ENCODE measurements around the gene UROS. TPM values are rescaled to one million over a fixed set of nuclear protein-coding genes. Genes with fewer than 3 reads are reported as not detected.

UROS gene
- total and polyA plus RNA-seq, 10 of the 15 experiments (the other 5 are each of a cell fraction or from before 2014, with no cell fraction given) = 4.3 to 112 (median 64.5) TPM

DNA sequence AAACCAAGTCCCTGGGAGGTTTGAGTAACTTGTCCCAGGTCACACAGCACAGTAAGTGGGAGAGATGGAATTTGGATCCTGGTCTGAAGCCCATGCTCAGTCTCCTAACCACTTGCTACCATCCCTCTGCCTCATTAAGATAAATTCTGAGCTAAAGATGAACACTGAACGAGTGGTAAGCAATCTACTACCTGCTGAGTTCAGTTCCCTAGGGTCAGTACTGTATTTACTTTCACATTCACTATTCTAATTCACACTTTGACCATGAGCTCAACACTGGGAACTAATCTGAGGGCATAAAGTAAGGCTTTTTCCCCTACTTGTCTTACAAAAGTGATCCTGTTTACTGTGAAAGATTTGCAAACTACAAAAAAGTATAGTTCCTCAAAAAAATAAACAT is 2.4 kb downstream of the UROS start:
- DNase-seq (ENCODE audit: low read depth, low spot score) (peak; percentile 23), ATAC-seq (peak; percentile 73), FAIRE-seq (no peak)
- in situ Hi-C loops (cut with MboI) (no loop called here), intact Hi-C loops (cut with micrococcal nuclease; ENCODE audit: unreplicated experiment) (loop anchor here (5.0 kb wide), 1 partner anchor 38 kb away; no protein-coding TSS in a partner anchor)
- RAD21 ChIA-PET (ENCODE audit: unreplicated experiment) = interaction anchor here (0.9 to 1.4 kb wide), 3 partner anchors 27 to 101 kb away, joined by 4 to 10 read pairs (median 5); partner anchors contain the start of gene EDRF1
- Histone ChIP-seq H2AFZ (ENCODE audit: control insufficient read depth, low read depth, low read length) (peak overlapping the region; percentile 9), H4K20me1 (ENCODE audit: control insufficient read depth, insufficient read depth) (no peaks in the 10 kb centered on the region), H3K4me1 (ENCODE audit: control insufficient read depth, insufficient read depth, low read length) (peaks cover 9% of the 10 kb centered on the region; the same call in 1 of the 2 replicates), H3K36me3 (ENCODE audit: control insufficient read depth in 2 of 2, insufficient read depth in 2 of 2, low read length in 1 of 2) (no peaks in the 10 kb centered on the region), H3K9me3 (replicated peaks; ENCODE audit: control insufficient read depth, insufficient read depth, low read length) (no peaks in the 10 kb centered on the region), H3K9ac (ENCODE audit: control insufficient read depth, insufficient read depth, low read length) (peak overlapping the region; percentile 10; the same call in 1 of the 2 replicates), H3K4me2 (ENCODE audit: control insufficient read depth, insufficient read depth) (peak overlapping the region; percentile 86), H3K27ac (ENCODE audit: control insufficient read depth, insufficient read depth) (peak overlapping the region; percentile 50), H3K4me3 (peak overlapping the region; percentile 28; the same call in 1 of the 2 replicates), H3K79me2 (ENCODE audit: control insufficient read depth, insufficient read depth, low read length) (peaks cover 49% of the 10 kb centered on the region), H3K27me3 (replicated peaks in 1 of 2; ENCODE audit: control insufficient read depth in 2 of 2, insufficient read depth in 2 of 2, low read length in 1 of 2) (no peaks in the 10 kb centered on the region)
- no TSS peak for BruUV-seq (replicated peaks)
- CTCF ChIA-PET = interaction anchor here (1.0 to 1.4 kb wide), 2 partner anchors 11 to 15 kb away, joined by 3 to 4 read pairs; no protein-coding TSS in a partner anchor
- POLR2A ChIA-PET = no interaction called here
- SMC1A ChIA-PET (ENCODE audit: uncharacterized antibody, unreplicated experiment) = interaction anchor here (0.9 to 2.2 kb wide), 6 partner anchors 10 to 62 kb away, joined by 3 to 15 read pairs (median 4); no protein-coding TSS in a partner anchor
- 0% methylated on average over 1 of the region's 1 CpG for WGBS (ENCODE audit: insufficient coverage, insufficient replicate concordance, low lambda C conversion rate, missing lambda C conversion rate)
- TF ChIP-seq MTA3 (IDR thresholded peaks at IDR 0.05; ENCODE audit: borderline replicate concordance, low read length) (no peak), PBX3 (IDR thresholded peaks at IDR 0.05; ENCODE audit: insufficient replicate concordance, low read depth, low read length) (no peak), CREB1 (IDR thresholded peaks at IDR 0.05; ENCODE audit: low read depth) (no peak), IRF3 (IDR thresholded peaks at IDR 0.05) (no peak), MEF2B (IDR thresholded peaks at IDR 0.05; ENCODE audit: partially characterized antibody, poor library complexity, severe bottlenecking) (peak; percentile 66), ZNF24 (IDR thresholded peaks at IDR 0.05) (no peak), ZBTB11 (CRISPR knock-in tag; IDR thresholded peaks at IDR 0.05) (no peak), SUPT20H (IDR thresholded peaks at IDR 0.05; ENCODE audit: borderline replicate concordance, control insufficient read depth, low read depth, low read length) (no peak), TCF7 (IDR thresholded peaks at IDR 0.05; ENCODE audit: borderline replicate concordance) (no peak), SMARCA5 (IDR thresholded peaks at IDR 0.05) (no peak), ZZZ3 (IDR thresholded peaks at IDR 0.05; ENCODE audit: control insufficient read depth, insufficient read length, low read depth) (no peak), PRDM15 (CRISPR knock-in tag; IDR thresholded peaks at IDR 0.05) (no peak)
- TF ChIP-seq, protein P1, sequence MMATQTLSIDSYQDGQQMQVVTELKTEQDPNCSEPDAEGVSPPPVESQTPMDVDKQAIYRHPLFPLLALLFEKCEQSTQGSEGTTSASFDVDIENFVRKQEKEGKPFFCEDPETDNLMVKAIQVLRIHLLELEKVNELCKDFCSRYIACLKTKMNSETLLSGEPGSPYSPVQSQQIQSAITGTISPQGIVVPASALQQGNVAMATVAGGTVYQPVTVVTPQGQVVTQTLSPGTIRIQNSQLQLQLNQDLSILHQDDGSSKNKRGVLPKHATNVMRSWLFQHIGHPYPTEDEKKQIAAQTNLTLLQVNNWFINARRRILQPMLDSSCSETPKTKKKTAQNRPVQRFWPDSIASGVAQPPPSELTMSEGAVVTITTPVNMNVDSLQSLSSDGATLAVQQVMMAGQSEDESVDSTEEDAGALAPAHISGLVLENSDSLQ (IDR thresholded peaks at IDR 0.05) = no peak

Data from GM12878 (cell line).